Retinal pigment epithelial cell (primary cell): ENCODE data around the gene THBS3.
A peak's percentile ranks its signal among the peaks of the same experiment; 100 is the strongest.

Experiments
- DNase-seq: peaks from one replicate; pipeline ENCODE4 v3.0.0-alpha.2; 2010; ENCODE audit warnings: low read depth
- H3K4me3 ChIP-seq: 2 replicates; pipeline ENCODE4 v1.5.1; 2011; ENCODE audit warnings: mild to moderate bottlenecking, low read length, control low read depth, moderate library complexity
- CTCF ChIP-seq: conservative IDR thresholded peaks from 2 replicates; pipeline ENCODE4 v1.5.1; 2011; ENCODE audit warnings: low read depth, low read length, control low read depth, inconsistent platforms

Gene THBS3

GRCh38 chr1:155206891-155207805, 549 bp downstream of the THBS3 start:
- H3K4me3 ChIP-seq = peak overlapping the region; percentile 91
- DNase-seq = no peak
- peak; percentile 93 for TF ChIP-seq CTCF

- TF ChIP-seq CTCF = no peak
- DNase-seq = no peak
Observed at GRCh38 chr1:155205969-155206593, 1.6 kb downstream of the THBS3 start.

GRCh38 chr1:155205035-155205434, 2.7 kb downstream of the THBS3 start:
- H3K4me3 ChIP-seq = no peak overlapping the region
- DNase-seq = no peak
- TF ChIP-seq CTCF = no peak

More at GRCh38 chr1:155205969-155206593, 1.6 kb downstream of the THBS3 start:
- H3K4me3 ChIP-seq = no peak overlapping the region

GRCh38 chr1:155202731-155203515, 4.8 kb downstream of the THBS3 start:
- TF ChIP-seq CTCF = no peak
- no peak overlapping the region for H3K4me3 ChIP-seq
- DNase-seq = no peak

GRCh38 chr1:155202198-155202597, 5.5 kb downstream of the THBS3 start:
- H3K4me3 ChIP-seq = no peak overlapping the region
- TF ChIP-seq CTCF = no peak
- no peak for DNase-seq

GRCh38 chr1:155200920-155201319, 6.8 kb downstream of the THBS3 start:
- TF ChIP-seq CTCF = no peak
- DNase-seq = no peak
- no peak overlapping the region for H3K4me3 ChIP-seq
